Esophagus squamous epithelium (tissue), 4 donors: ENCODE results near the gene GALNT15.

ENCODE experiments used
- CTCF ChIP-seq, 6 experiments: fragments of 450-650 bp in 4 of 6; fragments of 200-600 bp in 2 of 6; sonication (generic) in 2 of 6; IDR thresholded peaks; one replicate each; pipeline ENCODE4 v1.5.1; 2016 to 2019; ENCODE audit warnings: antibody characterized with exemption in 6 of 6, mild to moderate bottlenecking in 4 of 6, moderate library complexity in 4 of 6
- POLR2A ChIP-seq, 4 donors: fragments of 450-650 bp; IDR thresholded peaks; one replicate each; pipeline ENCODE4 v1.6.1; 2017; ENCODE audit warnings: antibody characterized with exemption in 4 of 4, mild to moderate bottlenecking in 4 of 4, moderate library complexity in 3 of 4

DNA sequence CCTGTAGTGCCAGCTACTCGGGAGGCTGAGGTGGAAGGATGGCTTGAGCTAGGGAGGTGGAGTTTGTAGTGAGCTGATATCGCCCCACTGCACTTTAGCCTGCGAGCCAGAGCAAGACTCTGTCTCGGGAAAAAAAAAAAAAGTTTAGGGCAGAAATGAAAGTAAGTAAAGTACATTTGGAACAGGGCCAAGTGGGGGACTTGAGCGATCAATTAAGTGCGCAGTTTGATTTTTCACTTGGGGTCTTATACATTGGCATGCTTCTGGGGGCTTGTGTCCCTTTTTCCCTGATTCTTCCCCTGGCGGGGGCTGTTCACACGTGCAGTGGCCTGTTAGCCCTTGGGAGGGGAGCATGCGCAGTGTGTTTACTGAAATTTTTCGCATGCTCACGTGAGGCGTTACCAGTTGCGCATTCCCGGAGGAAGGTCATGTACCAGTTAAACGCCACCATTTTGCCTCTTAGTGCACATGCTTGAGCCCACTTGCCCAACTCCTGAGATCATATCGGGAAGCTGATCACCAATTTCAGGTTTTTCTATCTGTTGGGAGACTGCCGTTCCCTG lies 42.0 kb downstream of the GALNT15 start:
- TF ChIP-seq POLR2A (IDR thresholded peaks at IDR 0.05): no peak
- no peak for TF ChIP-seq CTCF (IDR thresholded peaks at IDR 0.05)
